Activated effector memory CD4-positive, alpha-beta T cell treated with anti-CD3 and anti-CD28 coated beads, Interleukin-2, amount 50 U/mL, for 16 hours (primary cell): Measurements from ENCODE around the gene RFLNA.
A peak's percentile ranks its signal among the peaks of the same experiment; 100 is the strongest.

Experiments used
- DNase-seq: peaks from one replicate; pipeline ENCODE4 v3.0.0-alpha.2; 2020

RFLNA gene

DNA sequence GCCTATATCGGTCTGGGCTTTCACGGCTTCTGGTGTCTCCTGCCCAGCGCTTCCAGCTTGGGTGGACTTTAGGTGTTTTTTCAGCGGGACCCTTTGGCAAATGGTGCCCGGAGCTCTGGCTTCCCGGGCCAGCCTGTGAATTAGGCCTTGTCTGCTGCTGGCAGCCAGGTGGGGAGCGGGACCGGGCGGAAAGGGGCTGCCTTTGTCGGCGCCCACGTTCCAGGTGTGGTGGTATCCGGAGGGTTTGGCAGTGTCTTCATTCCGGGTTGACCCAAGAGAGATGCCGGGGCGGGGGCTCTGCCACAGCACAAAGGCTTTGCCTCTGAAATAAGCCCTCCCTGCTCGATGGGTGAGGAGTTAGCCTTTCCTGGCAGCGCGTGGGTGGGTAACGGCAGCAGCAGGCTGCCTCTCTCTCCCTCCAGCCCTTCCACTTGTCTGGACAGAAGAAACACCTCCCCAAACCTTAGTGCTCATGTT lies 9.5 kb downstream of the RFLNA start:
- no peak for DNase-seq

DNA sequence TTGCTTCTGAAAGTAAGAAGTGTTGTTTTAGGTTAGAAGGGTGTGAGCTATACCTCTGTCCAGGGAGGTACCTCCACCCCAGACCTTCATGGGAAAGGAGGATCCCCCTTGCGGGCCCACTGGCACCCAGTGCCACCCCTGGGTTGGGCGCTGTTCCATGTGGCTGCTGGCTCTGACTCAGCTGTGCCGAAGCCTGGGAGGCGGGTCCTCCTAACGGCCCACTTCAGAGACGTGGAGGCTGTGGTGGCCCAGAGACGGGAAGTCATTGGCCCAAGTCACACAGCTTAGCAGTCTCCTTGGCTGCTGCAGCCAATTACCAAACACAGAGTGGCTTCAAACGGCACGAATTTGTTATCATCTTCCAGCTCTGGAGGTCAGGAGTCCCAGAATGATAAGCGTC lies 10.2 kb downstream of the RFLNA start:
- no peak for DNase-seq

DNA sequence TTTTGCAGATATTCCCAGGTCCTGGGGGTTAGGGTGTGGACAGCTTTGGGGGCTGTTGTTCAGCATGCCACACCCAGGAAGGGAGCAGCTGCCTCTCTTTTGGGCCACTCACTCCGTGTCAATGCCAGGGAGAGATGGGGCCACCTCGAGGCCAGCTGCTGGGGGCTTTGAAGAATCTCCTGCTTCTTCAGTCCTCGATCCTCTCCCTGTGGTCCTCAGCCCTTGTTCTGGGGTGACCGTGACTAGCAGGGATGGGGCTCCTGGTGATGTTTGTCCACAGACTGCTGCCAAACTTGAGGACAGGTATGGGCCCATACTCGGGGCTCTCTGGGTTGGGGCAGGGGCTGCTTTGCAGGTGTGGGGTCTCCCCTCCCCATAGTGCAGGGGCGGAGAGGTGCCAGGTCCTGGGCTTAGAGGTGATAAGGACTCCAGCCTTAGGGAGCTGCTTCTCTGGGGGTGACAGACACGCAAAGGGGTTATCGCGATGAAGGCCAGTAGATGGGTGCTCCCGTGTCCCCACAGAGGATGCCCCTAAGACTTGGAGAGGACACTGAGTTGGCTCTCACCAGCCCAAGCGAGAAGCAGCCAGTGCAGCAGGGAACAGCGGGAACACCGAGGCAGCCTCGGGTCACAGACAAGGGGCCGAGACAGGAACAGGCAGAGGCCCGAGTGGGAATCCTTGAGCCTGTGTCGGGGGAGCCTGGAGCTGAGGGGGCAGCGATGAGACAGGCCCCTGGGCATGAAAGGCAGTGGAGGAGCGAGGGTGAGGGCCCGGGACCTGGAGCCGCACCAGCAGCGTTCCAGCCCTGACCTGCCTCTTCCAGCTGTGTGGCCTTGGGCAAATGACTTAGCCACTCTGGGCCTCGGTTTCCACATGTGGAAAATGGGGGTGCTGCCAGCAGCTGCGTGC lies 11.1 kb downstream of the RFLNA start:
- no peak for DNase-seq

DNA sequence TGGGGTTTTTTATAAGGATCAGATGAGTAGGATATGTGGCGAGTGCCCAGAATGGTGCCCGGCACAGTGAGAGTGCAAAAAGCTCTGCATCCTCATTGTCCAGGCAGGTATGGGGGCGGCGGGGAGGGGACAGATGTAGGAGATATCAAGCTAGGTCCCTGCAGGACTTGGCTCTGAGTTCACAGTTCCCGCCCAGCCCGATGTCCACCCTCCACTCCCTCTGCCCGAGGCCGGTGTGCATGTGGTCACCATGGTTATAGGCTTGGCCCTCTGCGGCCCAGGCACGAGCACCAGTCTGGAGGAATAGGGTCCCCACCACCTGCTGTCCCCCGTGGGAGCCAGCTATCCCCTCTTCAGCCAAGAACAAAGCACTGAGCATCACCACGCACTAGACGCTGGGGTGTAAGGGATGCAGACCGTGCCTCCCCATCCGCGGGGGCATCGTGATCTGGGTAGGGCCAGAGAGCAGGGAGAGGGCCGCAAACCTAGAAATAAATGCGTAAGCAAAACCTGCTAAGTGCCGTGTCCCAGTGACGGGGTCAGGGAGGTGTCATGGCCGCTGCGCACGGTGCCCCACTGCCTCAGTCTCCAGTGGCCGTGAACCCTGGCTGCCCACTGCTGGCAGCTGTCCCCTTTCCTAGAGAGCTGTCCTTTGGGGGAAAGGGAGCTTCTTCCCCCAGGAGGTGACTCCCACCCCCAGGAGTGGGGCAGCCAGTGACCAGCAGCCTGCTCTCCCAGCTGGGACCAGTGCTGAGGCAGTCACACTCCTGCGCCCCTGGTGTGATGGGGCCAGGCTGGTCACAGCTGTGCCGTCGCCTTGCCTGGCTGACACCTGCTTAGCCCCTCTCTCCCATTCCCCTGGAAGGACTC lies 12.0 kb downstream of the RFLNA start:
- DNase-seq, result no peak

DNA sequence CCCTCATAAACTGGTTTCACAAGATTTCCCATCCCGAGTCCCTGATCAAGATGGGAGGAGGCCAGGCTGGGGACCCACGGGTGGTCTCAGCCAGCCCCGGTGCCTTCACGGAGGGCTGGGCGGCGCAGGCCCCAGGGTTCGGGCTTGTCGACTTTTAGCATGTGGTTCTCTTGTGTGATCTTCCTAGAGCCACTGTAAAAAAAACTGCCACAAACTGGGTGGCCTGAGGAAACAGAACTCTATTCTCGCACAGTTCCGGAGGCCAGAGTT lies 12.6 kb downstream of the RFLNA start:
- no peak for DNase-seq

DNA sequence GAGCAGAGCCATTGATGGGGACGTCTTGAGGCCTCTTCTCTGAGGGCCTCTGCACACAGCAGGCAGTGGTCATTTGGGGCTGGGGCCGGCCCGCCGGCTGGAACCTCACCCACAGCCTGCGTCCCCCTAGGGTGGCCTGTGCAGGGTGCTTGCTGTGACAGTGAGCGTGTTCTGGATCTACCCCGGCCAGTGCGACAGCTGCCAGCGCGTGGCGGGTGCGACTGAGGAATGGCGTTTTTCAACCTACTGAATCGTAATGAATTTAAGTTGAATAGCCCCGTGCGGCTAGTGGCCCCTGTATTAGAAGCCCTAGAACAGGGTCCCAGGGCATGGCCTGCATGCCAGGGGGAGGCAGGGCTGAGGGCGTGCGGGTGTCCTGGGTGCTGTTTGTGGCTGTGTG lies 13.8 kb downstream of the RFLNA start:
- DNase-seq, result no peak

DNA sequence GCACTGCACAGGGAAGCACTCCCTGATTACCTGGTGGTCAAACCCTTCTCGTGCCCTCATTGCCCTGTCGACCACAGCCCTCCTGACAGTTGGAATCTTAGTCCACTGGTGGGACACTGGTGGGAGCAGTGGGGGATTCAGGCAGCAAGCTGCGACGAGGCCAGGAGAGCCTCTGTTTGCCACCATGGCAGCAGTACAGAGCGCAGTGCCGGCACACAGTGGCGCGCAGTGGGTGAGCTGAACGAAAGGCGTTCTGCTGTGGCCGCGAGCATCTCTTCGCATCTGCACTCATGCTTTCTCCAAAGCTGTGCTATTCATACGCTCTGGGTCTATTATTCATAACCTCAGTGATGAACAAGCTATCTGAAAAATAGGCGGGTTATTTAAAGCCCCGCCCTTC lies 14.3 kb downstream of the RFLNA start:
- no peak for DNase-seq

DNA sequence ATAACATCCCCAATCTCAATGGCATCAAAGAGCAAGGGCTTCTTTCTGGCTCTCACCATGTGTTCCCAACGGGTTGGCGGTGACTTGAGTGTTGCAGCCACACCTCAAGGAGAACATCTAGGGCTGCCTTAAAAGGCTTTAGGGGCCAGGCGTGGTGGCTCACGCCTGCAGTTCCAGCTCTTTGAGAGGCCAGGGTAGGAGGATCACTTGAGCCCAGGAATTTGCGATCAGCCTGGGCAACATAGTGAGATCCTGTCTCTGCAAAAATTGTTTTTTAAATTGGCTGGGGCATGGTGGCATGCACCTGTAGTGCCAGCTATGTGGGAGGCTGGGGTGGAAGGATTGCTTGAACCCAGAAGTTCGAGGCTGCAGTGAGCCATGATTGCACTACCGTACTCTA lies 14.9 kb downstream of the RFLNA start:
- no peak for DNase-seq

DNA sequence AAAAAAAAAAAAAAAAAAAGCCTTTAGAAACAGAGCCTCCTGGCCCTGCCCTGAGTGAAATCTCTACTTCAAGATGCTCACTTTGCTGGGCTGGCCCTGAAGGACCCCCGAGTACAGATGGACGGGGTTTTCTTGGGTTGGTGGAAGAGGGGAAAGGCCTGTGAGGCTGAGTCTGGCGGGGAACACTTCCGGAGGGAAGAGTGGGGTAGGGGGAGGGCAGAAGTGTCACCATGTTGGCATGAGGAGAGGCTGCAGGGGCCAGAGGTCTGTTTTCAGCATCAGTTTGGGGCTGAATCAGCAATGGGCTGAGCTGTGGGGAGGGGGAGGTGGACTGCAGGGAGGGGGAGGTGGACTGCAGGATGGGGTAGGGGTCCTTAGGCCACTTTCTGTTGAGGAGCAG lies 15.3 kb downstream of the RFLNA start:
- no peak for DNase-seq

DNA sequence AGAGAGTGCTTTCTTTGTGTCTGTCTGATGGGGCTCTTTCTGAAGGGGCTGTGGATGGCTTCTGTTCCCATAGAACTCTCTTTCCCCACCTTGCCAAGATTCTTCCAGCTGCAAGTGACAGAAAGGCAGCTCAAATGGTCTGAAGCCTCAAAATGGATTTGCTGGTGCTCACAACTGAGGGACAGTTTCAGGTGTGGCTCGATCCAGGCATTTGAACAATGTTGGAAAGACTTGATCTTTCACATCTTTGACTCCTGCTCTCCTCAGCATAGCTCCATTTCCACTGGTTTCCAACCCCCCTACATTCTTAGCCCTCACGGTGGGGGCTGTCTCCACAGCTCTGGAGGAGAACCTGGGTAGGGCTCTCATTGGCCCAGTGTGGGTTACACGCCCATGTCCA lies 15.9 kb downstream of the RFLNA start:
- no peak for DNase-seq

DNA sequence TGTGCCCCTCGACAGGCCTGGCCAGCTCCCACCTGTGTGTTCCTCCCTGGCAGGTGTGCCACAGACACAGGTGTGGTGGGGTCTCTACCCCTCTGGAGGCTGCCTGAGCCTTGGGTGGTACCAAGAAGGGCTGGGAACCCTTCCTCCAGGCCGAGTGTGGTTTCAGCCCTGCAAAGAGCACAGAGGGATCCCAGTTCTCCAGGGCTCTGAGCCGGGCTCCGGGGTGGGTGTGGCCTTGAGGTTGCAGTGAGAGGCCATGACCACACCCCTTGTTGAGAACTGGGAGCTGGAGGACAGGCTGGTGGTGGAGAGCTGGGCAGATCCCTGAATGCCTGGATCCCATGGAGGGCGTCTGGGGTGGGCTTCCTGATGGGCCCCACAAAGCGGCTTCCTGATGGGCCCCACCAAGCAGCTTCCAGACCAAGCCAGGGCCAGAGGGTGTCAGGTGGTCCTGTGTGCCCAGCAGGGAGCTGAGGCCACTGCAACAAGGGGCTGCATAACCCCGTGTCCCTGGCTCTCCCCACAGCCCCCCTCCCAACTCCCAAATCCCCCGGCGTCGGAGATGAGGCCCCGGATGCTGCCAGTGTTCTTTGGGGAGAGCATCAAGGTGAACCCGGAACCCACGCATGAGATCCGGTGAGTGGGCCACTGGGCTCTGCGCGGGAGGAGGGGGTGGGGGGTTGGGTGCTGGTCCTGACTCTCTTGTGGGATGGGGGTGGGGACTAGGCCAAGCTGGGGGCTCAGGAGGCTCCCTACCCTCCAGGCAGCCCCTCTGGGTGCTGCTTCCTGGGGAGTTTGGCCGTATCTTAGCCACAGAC lies 16.6 kb downstream of the RFLNA start:
- DNase-seq, result no peak

DNA sequence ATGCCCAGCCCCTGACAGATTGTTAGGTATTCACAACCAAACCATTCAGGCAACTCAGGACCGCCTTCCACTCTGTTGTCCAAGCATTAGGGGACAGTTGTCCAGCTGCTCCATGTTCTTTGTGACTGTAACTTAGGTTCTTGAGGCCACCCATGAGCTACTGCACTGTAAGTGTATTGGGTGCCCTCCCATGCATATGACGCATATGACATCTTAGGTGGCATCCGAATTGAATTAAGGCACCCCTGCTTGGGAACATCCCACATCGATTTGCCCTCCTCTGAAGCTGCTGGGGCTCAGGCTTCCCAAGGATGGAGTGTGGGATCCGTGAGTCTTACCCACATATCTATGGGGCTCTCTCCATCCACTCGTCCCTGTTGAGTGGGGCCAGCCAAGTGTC lies 17.7 kb downstream of the RFLNA start:
- DNase-seq, result no peak

DNA sequence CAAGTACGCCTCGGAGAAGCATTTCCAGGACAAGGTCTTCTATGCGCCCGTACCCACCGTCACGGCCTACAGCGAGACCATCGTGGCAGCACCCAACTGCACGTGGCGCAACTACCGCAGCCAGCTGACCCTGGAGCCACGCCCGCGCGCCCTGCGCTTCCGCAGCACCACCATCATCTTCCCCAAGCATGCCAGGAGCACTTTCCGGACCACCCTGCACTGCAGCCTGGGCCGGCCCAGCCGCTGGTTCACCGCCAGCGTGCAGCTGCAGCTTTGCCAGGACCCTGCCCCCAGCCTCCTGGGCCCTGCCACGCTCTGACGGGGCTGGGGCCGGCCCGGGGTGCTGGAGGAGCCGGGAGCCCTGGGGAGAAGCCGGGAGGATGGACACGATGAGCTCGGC lies 19.3 kb downstream of the RFLNA start:
- DNase-seq, result no peak

DNA sequence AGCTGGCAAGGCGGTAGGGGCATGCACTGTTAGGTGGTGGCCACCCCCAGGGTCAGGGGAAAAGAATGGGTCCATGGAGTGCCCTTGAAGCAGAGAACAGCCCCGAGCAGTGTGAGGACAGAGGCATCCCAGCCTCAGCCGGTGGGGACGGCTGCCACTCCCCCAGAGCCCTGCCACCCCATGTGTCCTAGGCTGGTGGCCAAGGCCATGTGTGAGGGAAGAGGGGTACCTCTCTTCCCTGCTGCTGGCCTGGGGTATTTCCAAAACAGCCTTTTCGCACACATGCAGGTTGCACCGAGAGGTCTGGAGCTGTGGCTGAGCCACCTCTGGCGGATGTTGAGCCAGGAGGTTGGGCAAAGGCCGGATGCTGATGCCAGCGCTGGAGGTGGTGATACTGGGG lies 19.9 kb downstream of the RFLNA start:
- DNase-seq, result no peak

DNA sequence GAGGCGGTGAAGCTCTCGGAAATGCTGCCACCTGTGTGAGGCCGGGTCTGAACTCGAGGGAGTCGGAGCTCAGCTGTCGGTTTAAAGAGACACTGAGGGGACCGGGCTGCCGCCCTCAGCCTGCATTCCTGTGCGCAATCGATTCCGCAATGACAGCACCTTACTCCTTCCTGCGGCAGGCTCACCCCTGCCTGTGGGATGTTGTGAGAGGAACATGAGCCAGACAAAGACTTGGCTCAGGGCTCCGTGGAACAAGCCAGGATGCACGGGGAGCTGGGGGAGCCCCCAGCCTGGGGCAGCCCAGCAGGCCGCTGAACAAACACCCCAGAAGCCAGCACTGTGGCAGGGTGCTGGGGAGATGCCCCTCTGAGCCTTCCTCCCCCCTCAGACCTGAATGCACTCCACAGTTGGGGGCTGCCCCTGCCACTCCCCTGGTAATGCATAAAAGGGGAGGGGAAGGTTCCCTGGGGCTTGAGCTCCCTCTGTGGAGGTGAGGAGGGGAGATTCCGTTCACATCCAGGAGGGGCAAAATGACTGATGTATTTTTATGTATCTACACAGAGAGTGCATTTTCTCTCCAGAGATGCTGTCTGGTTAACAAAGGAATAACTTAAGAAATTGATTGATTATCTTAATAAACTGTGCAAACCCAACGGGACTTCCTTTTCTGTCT lies 20.6 kb downstream of the RFLNA start:
- no peak for DNase-seq

DNA sequence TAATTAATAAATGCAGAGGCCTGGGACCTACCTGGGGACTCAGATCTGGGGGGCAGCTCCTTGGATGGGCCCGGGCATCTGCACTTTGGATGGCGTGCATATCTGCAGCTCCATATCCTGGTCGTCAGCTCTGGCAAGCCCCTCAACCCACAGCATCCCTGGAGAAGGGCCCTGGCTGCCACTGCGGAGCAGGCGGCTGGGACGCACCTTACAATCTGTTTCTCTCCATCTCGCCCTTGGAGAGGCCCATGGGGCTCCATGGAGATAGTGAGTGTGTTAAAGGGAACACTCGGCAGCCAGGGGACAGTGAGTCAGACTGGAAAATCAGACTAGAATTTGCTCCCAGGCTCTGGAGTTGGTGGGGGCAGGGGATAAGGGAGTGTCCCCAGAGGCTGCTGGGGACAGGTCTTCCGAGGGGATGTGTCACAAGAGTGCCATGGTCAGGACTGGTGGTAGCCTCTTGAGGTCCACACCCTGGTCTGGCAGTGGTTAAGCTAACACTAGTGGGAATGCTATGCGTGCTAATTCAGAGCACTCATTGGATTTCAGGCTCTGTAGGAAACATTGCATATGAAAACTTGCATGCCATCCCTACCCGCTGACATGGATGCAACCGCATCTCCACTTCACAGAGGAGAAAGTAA lies 21.5 kb downstream of the RFLNA start:
- no peak for DNase-seq

DNA sequence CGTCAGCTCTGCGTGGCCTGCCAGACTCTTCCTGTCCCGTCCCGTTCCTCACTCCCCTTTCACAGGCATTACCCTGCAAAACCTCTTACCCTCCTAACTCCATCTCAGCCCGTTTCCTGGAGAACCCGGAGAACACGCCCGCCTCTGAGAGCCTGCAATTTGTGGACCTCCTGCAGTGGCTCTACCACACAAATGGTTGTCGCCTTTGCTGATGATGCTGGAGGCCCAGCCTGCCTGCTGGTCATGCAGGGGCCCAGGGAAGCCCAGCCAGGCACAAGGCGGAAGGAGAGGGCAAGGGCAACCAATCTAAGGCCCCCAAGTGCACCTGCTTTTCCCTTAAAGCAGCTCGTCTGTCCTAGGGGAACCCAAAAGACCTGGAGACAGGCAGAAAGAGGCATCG lies 22.5 kb downstream of the RFLNA start:
- no peak for DNase-seq

DNA sequence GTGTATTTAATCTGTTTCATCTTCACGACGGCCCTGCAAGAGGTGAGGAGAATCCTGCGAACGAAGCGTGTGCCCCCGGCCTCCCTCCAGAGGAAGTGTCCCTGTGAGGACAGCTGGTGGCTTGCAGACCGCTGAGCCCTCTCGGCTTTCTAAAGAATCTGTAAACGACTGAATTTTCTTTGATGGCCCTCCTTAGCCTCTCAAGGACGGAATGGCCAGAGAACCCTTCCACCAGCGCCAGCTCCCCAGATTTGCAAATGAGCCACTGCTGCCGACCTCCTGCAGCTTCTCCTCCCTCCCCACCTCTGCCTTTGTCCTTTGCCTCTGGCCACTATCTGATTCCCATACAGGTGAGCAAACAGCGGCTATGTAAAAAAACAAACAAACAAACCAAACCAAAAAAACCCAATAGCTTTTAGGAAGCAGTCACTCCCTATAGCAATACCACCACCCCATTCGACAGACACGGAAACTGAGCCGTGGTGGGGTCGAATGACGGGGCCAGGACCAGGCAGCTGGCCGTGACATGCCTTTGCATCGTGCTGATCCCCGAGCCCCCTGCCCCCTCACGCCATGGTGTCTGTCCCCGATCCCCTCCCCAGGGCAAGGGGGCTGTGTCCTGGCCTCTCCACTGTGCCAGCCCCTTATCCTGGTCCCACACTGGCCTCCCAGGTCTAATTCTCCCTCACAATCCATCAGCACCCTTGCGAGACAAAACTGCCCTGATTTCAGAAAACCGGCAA lies 23.6 kb downstream of the RFLNA start:
- no peak for DNase-seq

DNA sequence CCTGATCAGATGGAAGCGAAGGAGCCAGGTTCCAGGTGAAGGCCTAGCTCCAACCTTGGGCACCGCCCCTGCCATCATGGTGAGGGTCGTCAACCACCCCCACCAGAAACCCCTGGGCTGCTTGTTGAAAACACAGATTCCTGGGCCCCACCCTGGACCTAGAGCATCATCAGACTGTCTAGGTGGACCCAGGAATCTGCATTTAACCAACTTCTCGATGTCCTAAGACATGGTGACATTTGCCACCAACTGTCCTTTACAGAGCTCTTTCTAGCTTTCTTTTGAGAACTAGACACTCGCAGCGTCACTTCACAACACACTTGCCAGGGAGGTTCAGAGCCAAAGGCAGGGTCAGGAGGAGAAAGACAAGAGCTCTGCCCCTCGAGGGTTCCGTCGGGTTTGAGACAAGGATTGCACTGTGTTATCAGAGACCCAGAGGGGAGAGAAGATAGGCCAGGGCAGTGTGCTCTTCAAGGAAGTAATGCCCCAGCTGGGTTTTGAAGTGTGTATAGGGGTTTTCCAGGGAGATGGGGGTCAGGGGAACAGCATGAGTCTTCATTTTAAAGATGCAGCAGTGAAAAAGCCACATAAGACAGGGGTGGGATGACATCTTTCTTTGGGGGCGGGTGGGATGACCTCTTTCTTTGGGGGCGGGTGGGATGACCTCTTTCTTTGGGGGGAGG lies 24.6 kb downstream of the RFLNA start:
- no peak for DNase-seq

DNA sequence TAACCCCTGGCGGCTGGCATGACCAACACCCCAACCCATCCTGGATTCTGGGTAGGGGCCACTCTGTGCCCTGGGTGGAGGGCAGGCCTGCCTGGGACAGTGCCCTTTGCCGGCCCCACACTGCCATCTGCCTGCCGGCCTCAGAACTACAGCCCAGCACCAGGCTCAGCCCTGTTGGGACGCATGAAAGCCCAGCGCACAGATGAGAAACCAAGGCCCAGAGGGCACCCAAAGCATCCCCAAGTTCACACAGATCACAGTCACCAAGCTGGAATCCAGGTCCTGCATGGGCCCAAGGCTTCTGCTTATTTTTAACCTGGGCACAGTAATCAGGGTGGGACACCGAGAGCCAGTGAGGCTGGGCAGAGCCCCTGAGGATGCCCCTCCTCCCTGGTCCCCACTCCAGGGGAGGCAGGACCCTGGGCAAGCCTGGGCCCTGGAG lies 26.2 kb downstream of the RFLNA start:
- DNase-seq, result peak; percentile 86
